GM12878 (cell line): ENCODE results near the gene MAML3. TPM values are rescaled to one million over a fixed set of nuclear protein-coding genes. Genes with fewer than 3 reads are reported as not detected.

Experiments
- ATAC-seq: fragments of 200-7000 bp; cut with Tn5 transposase; 3 replicates; pipeline ENCODE4 v1.9.1; 2020; ENCODE audit warnings: mild to moderate bottlenecking, moderate library complexity
- BruUV-seq: library from RNA; stranded (reverse); fragments of 400-500 nt; replicated peaks from 2 replicates; lab custom pipeline; 2021; lab: Mats Ljungman, UMichigan
- CTCF ChIA-PET: fragments of 300-600 bp; sonication (Branson Sonifier 250); formaldehyde crosslinking; extraction: SDS; loops from one replicate; lab custom pipeline; 2021; ENCODE audit warnings: inconsistent platforms; lab: Yijun Ruan, JAX
- POLR2A ChIA-PET: fragments of 350-600 bp; formaldehyde crosslinking; extraction: SDS; loops from one replicate; lab custom pipeline; 2021; ENCODE audit warnings: inconsistent platforms; lab: Charles Lee
- RAD21 ChIA-PET: fragments of 300-600 bp; sonication (Branson Sonifier 250); formaldehyde crosslinking; loops from one replicate; lab custom pipeline; 2023; ENCODE audit warnings: antibody characterized with exemption; ENCODE audit not compliant: unreplicated experiment; lab: Charles Lee
- SMC1A ChIA-PET: fragments of 300-600 bp; sonication (Branson Sonifier 250); formaldehyde crosslinking; loops from one replicate; lab custom pipeline; 2023; ENCODE audit not compliant: unreplicated experiment, uncharacterized antibody; lab: Charles Lee
- DNase-seq: peaks from one replicate; pipeline ENCODE4 v3.0.0-alpha.2; 2011; ENCODE audit warnings: low read depth, low spot score
- FAIRE-seq: peaks from 3 replicates; lab custom pipeline; 2011; peaks lifted over from hg19 to GRCh38; lab: Jason Lieb, UNC
- H2AFZ ChIP-seq: 2 replicates; pipeline ENCODE4 v1.6.0; 2011; ENCODE audit warnings: low read depth, low read length, control low read depth; ENCODE audit not compliant: control insufficient read depth
- H3K27ac ChIP-seq: 2 replicates; pipeline ENCODE4 v1.5.1; 2011; ENCODE audit warnings: control low read depth; ENCODE audit not compliant: control insufficient read depth, insufficient read depth
- H3K27me3 ChIP-seq, 2 experiments: replicated peaks in 1 of 2; 2 replicates each; pipeline versions ENCODE4 v1.6.0 to v1.6.1; 2011; ENCODE audit warnings: low read length in 1 of 2; ENCODE audit not compliant: control insufficient read depth in 2 of 2, insufficient read depth in 2 of 2
- H3K36me3 ChIP-seq, 2 experiments: 2 replicates each; pipeline ENCODE4 v1.5.1; 2011; ENCODE audit warnings: low read length in 1 of 2; ENCODE audit not compliant: control insufficient read depth in 2 of 2, insufficient read depth in 2 of 2
- H3K4me1 ChIP-seq: 2 replicates; pipeline ENCODE4 v1.6.1; 2011; ENCODE audit warnings: mild to moderate bottlenecking, low read length, moderate library complexity, mixed read lengths; ENCODE audit not compliant: control insufficient read depth, insufficient read depth
- H3K4me2 ChIP-seq: 2 replicates; pipeline ENCODE4 v1.6.0; 2011; ENCODE audit warnings: control low read depth; ENCODE audit not compliant: control insufficient read depth, insufficient read depth
- H3K4me3 ChIP-seq: fragments of 200-600 bp; sonication (generic); 2 replicates; pipeline ENCODE4 v1.5.1; 2016
- H3K79me2 ChIP-seq: 2 replicates; pipeline ENCODE4 v1.6.0; 2011; ENCODE audit warnings: low read length; ENCODE audit not compliant: control insufficient read depth, insufficient read depth
- H3K9ac ChIP-seq: 2 replicates; pipeline ENCODE4 v1.8.0; 2011; ENCODE audit warnings: low read length, control low read depth, mixed read lengths; ENCODE audit not compliant: control insufficient read depth, insufficient read depth
- H3K9me3 ChIP-seq: replicated peaks from 3 replicates; pipeline ENCODE4 v1.5.1; 2011; ENCODE audit warnings: mild to moderate bottlenecking, low read length; ENCODE audit not compliant: control insufficient read depth, insufficient read depth
- H4K20me1 ChIP-seq: 2 replicates; pipeline ENCODE4 v1.6.0; 2011; ENCODE audit not compliant: control insufficient read depth, insufficient read depth
- E2F4 ChIP-seq: IDR thresholded peaks from 2 replicates; pipeline ENCODE4 v1.6.1; 2012; ENCODE audit warnings: low read depth, low read length, improper control_type of control experiment
- HSF1 ChIP-seq: fragments of 150-350 bp; IDR thresholded peaks from 2 replicates; pipeline ENCODE4 v1.6.1; 2014; ENCODE audit warnings: mild to moderate bottlenecking, low read depth, low read length
- KLF5 ChIP-seq: fragments of 450-650 bp; IDR thresholded peaks from 2 replicates; pipeline ENCODE4 v1.6.1; 2014; ENCODE audit warnings: mild to moderate bottlenecking; ENCODE audit not compliant: partially characterized antibody
- MTA2 ChIP-seq: fragments of 450-650 bp; IDR thresholded peaks from 2 replicates; pipeline ENCODE4 v1.6.1; 2016; ENCODE audit warnings: low read depth, mild to moderate bottlenecking, moderate library complexity
- MXI1 ChIP-seq: fragments of 150-350 bp; IDR thresholded peaks from 2 replicates; pipeline ENCODE4 v1.6.1; 2011; ENCODE audit warnings: low read depth, mild to moderate bottlenecking, inconsistent platforms, low read length, improper control_type of control experiment
- NFYA ChIP-seq: IDR thresholded peaks from 2 replicates; pipeline ENCODE4 v1.6.1; 2011; ENCODE audit warnings: low read depth, mild to moderate bottlenecking, low read length, improper control_type of control experiment, borderline replicate concordance
- PKNOX1 ChIP-seq: fragments of 450-650 bp; IDR thresholded peaks from 2 replicates; pipeline ENCODE4 v1.6.1; 2016; ENCODE audit warnings: mild to moderate bottlenecking
- POLR2AphosphoS2 ChIP-seq: IDR thresholded peaks from 2 replicates; pipeline ENCODE4 v1.6.1; 2011; ENCODE audit warnings: low read depth, mild to moderate bottlenecking, low read length, improper control_type of control experiment, moderate library complexity
- POLR2AphosphoS5 ChIP-seq: IDR thresholded peaks from 2 replicates; pipeline ENCODE4 v1.6.1; 2011; ENCODE audit warnings: mild to moderate bottlenecking, low read length, inconsistent platforms
- SUZ12 ChIP-seq: fragments of 200-600 bp; sonication (generic); IDR thresholded peaks from one replicate; pipeline ENCODE4 v1.6.1; 2018; ENCODE audit warnings: antibody characterized with exemption, mild to moderate bottlenecking; ENCODE audit not compliant: unreplicated experiment
- TBL1XR1 ChIP-seq: IDR thresholded peaks from 2 replicates; pipeline ENCODE4 v1.6.1; 2012; ENCODE audit warnings: low read depth, low read length, improper control_type of control experiment
- WGBS: methylation state at CpG from one replicate; pipeline ENCODE4 v1.1.6; 2016; ENCODE audit warnings: low lambda C conversion rate; ENCODE audit not compliant: insufficient replicate concordance, insufficient coverage; ENCODE audit errors: missing lambda C conversion rate; 5-methylcytosine and 5-hydroxymethylcytosine counted together
- in situ Hi-C: fragments of 300-500 bp; cut with MboI; formaldehyde crosslinking; loops from 9 replicates; pipeline ENCODE4 v1.14.3; 2018; ENCODE audit warnings: mixed read lengths
- intact Hi-C: fragments of 100-400 bp; cut with micrococcal nuclease; formaldehyde crosslinking; loops from one replicate; pipeline ENCODE4 v1.14.2; 2022; ENCODE audit not compliant: unreplicated experiment
- polyA plus RNA-seq, 11 experiments: library from polyadenylated mRNA; depleted of rRNA in 4 of 11; unstranded in 6 of 11; stranded (reverse) in 5 of 11; fragments of >200 nt; fragmentation: Nextera tagmentation in 4 of 11; fragmentation: Illumina TruSeq in 1 of 11; extraction: Ambion mirVana in 4 of 11; extraction: Trizol in 1 of 11; gene quantifications; 1 replicate in 1 of 11; 2 replicates in 10 of 11; pipeline versions ENCODE4 v1.2.1 to v1.2.3, GENCODE V29; 2011 to 2016; ENCODE audit warnings: inconsistent platforms in 2 of 11, missing spikeins in 2 of 11, low read depth in 1 of 11
- total RNA-seq, 4 experiments: library from RNA; depleted of rRNA in 3 of 4; stranded (reverse); fragments of >200 nt in 3 of 4; fragmentation: Illumina TruSeq in 1 of 4; extraction: Trizol in 1 of 4; gene quantifications; 2 replicates each; pipeline versions ENCODE4 v1.2.1 to v1.2.3, GENCODE V29; 2013 to 2021

The MAML3 gene
- total and polyA plus RNA-seq, 10 of the 15 experiments (the other 5 are each of a cell fraction or from before 2014, with no cell fraction given), result under 0.01 to 0.53 (median 0.06) TPM; not detected in 2

GRCh38 chr4:139735381-139736273 lies 418.4 kb downstream of the MAML3 start:
- no TSS peak for BruUV-seq
- no peaks in the 10 kb centered on the region for H3K4me1 ChIP-seq
- H3K9ac ChIP-seq, result no peak overlapping the region
- no peaks in the 10 kb centered on the region for H4K20me1 ChIP-seq
- intact Hi-C loops, result loop anchor here (5.0 to 10.0 kb wide), 2 partner anchors 309 to 517 kb away; no protein-coding TSS in a partner anchor
- H3K27ac ChIP-seq, result no peak overlapping the region
- H3K4me3 ChIP-seq, result no peak overlapping the region
- FAIRE-seq (no peak), ATAC-seq (no peak), DNase-seq (no peak)
- TF ChIP-seq SUZ12 (peak; percentile 86), NFYA (no peak)
- H3K36me3 ChIP-seq, result no peaks in the 10 kb centered on the region
- no peaks in the 10 kb centered on the region for H3K9me3 ChIP-seq
- in situ Hi-C loops, result no loop called here
- H3K79me2 ChIP-seq, result no peaks in the 10 kb centered on the region
- H3K4me2 ChIP-seq, result no peak overlapping the region
- CTCF ChIA-PET, result no interaction called here
- no peak overlapping the region for H2AFZ ChIP-seq
- 4% methylated on average over 44 of the region's 59 CpGs for WGBS
- POLR2A ChIA-PET, result no interaction called here
- RAD21 ChIA-PET, result interaction anchor here (1.2 kb wide), 2 partner anchors 317 to 518 kb away, joined by 3 to 4 read pairs; no protein-coding TSS in a partner anchor
- H3K27me3 ChIP-seq, result peaks cover 6 to 24% of the 10 kb centered on the region in 2 experiments
- SMC1A ChIA-PET, result no interaction called here

GRCh38 chr4:139734875-139735380 lies 419.1 kb downstream of the MAML3 start:
- WGBS, result under 1% methylated on average over 26 of the region's 42 CpGs
- no peaks in the 10 kb centered on the region for H3K79me2 ChIP-seq
- BruUV-seq, result no TSS peak
- H4K20me1 ChIP-seq, result no peaks in the 10 kb centered on the region
- H3K4me3 ChIP-seq, result no peak overlapping the region
- ChIA-PET CTCF (no interaction called here), POLR2A (no interaction called here), RAD21 (interaction anchor here (1.2 kb wide), 2 partner anchors 318 to 519 kb away, joined by 3 to 4 read pairs; no protein-coding TSS in a partner anchor), SMC1A (no interaction called here)
- no peak for FAIRE-seq
- no peak overlapping the region for H2AFZ ChIP-seq
- H3K9me3 ChIP-seq, result no peaks in the 10 kb centered on the region
- DNase-seq, result no peak
- no peak overlapping the region for H3K9ac ChIP-seq
- H3K27ac ChIP-seq, result no peak overlapping the region
- intact Hi-C loops (loop anchor here (5.0 to 10.0 kb wide), 2 partner anchors 310 to 517 kb away; no protein-coding TSS in a partner anchor), in situ Hi-C loops (no loop called here)
- H3K36me3 ChIP-seq, result no peaks in the 10 kb centered on the region
- ATAC-seq, result peak; percentile 84
- H3K4me2 ChIP-seq, result peak overlapping the region; percentile 30; the same call in 1 of the 2 replicates
- peaks cover 6 to 24% of the 10 kb centered on the region in 2 experiments for H3K27me3 ChIP-seq
- no peaks in the 10 kb centered on the region for H3K4me1 ChIP-seq
- no peak for TF ChIP-seq POLR2AphosphoS5
- no peak for TF ChIP-seq POLR2AphosphoS2
- no peak for TF ChIP-seq MTA2
- TF ChIP-seq KLF5, result no peak
- no peak for TF ChIP-seq E2F4
- no peak for TF ChIP-seq TBL1XR1
- no peak for TF ChIP-seq MXI1
- no peak for TF ChIP-seq HSF1
- no peak; the same call in 1 of the 2 replicates for TF ChIP-seq PKNOX1
